ENCODE results near the gene RTN4RL2.

The RTN4RL2 gene

GRCh38 chr11:57463671-57464538, 3.6 kb downstream of the RTN4RL2 start:
- DNase-seq = no peak

GRCh38 chr11:57464539-57465181, 4.3 kb downstream of the RTN4RL2 start:
- no peak for DNase-seq

DNA sequence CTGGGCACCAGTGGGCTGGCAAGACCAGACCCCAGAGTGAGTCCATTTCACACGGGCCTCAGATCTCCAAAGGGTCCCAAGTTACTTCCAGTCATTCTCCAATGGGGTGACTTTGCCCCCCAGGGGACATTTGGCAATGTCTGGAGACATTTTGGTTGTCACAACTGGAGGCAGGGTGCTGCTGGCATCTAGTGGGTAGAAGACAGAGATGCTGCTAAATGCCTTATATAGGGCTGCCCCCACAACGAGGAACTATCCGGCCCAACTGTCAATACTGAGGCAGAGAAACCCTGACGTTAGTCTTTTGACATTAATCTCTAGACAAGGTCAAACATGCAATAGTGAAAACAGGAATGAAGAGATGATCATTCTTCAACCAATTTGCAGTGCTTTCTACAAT, 6.4 kb downstream of the RTN4RL2 start:
- peak in 1 of 2 experiments; percentile 6 for DNase-seq

DNA sequence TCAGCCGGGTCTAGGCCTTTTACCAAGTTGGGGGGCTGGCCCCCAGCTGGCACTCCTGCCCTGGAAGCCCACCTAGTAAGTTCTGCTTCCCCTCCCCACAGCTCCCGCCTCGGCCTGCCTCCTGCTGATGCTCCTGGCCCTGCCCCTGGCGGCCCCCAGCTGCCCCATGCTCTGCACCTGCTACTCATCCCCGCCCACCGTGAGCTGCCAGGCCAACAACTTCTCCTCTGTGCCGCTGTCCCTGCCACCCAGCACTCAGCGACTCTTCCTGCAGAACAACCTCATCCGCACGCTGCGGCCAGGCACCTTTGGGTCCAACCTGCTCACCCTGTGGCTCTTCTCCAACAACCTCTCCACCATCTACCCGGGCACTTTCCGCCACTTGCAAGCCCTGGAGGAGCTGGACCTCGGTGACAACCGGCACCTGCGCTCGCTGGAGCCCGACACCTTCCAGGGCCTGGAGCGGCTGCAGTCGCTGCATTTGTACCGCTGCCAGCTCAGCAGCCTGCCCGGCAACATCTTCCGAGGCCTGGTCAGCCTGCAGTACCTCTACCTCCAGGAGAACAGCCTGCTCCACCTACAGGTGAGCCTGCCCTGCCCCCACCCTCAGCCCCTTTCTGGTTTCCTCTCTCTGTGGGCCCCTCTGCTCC, 7.3 kb downstream of the RTN4RL2 start:
- no peak for DNase-seq

DNA sequence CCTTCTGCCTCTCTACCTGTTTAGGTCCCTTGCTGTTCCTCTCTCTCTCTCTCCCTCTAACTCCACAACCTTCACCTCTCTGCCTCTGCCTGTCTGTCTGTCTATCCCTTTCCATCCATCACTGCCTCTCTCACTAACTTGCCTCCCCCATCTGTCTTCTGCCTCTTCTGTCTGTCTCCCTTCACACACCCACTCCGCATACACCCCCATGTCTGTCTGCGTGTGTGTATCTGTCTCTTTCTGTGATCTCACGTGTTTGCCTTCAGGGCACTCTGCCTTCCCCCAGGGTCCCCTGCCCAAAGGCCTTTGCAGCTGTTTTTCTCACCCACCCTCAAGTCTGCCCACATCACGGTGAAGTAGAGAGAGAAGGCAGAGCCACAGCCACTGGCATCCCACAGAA, 7.9 kb downstream of the RTN4RL2 start:
- no peak for DNase-seq

- DNase-seq = no peak
Observed at GRCh38 chr11:57469268-57469667, 8.9 kb downstream of the RTN4RL2 start.

DNA sequence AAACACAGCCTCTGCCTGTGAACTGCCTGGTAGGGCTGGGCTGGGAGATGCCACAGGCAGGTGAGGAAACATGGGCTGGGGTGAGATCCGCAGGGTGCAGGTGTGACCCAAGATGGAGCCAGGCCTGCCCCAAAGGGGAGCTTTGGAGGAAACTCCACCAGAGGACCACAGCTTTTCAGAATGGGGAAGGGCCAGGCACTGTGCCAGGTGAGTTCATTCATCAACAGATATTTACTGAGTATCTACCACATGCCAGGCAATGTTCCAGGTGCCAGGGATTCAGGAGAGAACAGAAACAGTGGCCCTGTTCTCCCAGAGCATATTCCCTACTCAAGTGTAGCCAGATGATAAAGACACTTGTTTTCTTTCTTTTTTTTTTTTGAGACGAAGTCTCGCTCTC, 11.2 kb downstream of the RTN4RL2 start:
- DNase-seq = no peak

- DNase-seq = peak; percentile 73 to 80
Observed at GRCh38 chr11:57473285-57473841, 13.0 kb downstream of the RTN4RL2 start.

DNA sequence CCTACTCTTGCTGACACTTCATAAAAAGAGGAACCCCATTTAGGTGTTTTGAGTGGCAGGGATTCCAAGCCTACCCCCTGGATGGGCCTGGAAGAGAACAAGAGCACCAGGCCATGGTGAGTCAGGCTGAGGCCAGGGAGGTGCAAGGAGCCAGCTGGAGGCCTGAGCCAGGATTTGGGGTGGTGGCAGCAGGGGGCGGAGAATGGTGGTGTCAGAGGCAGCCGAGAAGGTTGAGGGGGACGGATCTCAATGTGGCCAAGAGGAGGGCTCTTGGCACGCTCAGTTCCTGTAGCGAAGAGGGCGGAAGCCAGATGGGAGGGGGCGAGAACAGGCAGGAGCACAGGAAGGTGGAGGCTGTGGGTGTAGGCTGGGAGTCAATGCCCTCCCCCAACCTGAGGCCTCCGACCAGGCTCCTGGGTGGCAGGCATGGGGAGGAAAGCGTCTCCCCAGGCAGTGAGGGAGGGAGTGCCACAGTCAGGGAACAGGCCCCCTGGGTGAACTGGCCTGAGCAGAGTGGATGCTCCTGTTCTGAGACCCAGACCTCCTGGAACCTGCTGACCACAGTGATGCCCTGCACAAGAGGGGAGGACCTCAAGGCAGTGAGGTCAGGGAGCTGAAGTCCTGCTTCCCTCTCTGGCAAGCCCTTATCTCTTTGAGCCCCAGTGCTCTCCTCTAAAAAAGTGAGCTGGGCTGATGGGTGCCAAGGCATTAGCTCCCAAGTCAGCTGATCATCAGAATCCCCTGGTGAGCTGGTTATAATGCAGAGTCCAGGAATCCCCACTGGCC, 13.9 kb downstream of the RTN4RL2 start:
- DNase-seq = peak; percentile 76 to 83

DNA sequence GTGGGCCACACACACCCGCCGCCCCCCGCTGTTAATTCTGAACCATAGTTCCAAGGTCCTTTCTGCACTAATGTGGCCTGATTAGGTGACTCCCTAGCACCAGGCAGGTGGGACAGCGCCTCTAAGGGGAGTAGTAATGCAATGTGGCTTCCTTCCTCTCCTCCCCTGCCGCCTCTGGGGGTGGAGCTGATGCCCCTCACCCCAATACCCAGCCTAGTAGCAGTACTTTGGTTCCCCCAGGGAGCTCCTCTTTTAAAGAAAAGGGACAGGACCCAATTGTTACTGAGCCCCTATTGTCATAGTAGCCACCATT, 14.4 kb downstream of the RTN4RL2 start:
- DNase-seq = no peak

DNA sequence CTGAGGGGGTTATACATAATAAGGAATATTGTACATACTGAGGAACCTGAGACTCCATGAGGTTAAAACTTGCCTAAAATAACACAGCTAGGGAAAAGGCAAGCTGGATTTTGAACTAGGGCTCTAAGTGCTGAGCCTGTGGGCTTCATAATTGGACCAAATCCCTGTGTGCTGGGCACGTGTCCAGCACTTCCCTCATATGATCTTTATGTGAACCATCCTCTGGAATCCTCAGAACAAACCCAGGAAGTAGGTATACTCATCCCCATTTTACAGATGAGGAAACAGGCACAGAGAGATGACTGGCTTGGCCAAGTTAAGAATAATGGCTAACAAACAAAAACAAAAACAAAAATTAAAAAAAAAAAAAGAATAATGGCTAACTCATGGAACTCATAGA, 14.9 kb downstream of the RTN4RL2 start:
- no peak for DNase-seq

GRCh38 chr11:57475671-57476046, 15.3 kb downstream of the RTN4RL2 start:
- DNase-seq = no peak

DNA sequence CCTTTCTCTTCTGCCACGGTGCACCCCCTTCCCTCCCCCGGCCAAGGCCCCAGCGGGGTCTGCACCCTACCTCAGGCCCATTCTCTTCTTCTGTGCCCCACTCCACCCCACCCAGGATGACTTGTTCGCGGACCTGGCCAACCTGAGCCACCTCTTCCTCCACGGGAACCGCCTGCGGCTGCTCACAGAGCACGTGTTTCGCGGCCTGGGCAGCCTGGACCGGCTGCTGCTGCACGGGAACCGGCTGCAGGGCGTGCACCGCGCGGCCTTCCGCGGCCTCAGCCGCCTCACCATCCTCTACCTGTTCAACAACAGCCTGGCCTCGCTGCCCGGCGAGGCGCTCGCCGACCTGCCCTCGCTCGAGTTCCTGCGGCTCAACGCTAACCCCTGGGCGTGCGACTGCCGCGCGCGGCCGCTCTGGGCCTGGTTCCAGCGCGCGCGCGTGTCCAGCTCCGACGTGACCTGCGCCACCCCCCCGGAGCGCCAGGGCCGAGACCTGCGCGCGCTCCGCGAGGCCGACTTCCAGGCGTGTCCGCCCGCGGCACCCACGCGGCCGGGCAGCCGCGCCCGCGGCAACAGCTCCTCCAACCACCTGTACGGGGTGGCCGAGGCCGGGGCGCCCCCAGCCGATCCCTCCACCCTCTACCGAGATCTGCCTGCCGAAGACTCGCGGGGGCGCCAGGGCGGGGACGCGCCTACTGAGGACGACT, 15.9 kb downstream of the RTN4RL2 start:
- DNase-seq = no peak

DNA sequence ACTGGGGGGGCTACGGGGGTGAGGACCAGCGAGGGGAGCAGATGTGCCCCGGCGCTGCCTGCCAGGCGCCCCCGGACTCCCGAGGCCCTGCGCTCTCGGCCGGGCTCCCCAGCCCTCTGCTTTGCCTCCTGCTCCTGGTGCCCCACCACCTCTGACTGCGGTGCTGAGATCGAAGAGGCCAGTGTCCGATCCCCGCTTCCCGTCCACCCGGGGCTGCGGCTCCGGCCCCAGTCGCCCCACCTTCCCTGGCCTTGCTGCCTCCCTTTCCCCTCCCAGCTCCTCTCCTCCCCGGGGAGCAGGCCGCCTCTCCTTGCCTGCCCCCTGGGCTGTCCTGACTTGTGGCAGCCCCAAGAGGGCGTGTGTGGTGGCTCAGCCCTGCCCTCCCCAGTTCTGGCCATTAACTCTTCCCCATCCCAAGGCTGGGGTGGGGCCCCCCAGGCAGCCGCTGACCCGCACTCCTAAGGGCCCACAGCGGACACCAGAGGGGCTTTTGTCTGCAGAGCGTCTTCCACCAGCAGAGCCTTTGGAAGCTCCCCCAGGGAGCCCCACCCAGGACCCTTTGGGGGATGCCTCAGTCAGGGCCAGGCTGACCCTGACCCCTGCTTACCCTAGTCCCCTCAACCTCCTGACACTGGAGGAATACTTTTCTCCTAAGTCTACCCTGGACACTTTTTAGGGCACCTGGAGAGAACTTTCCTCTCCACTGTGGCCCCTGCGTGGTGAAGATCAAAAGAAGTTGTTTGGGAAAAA, 16.6 kb downstream of the RTN4RL2 start:
- DNase-seq = peak; percentile 56 to 70

- DNase-seq = no peak
Observed at GRCh38 chr11:57477507-57478189, 17.3 kb downstream of the RTN4RL2 start.

- DNase-seq = no peak
Observed at GRCh38 chr11:57479021-57479663, 18.8 kb downstream of the RTN4RL2 start.

GRCh38 chr11:57479911-57480310, 19.6 kb downstream of the RTN4RL2 start:
- no peak for DNase-seq

GRCh38 chr11:57480409-57481137, 20.2 kb downstream of the RTN4RL2 start:
- peak; percentile 84 to 89 for DNase-seq

- DNase-seq = no peak
Observed at GRCh38 chr11:57481315-57481714, 21.0 kb downstream of the RTN4RL2 start.
